Fibroblast of peridontal ligament (primary cell): Measurements from ENCODE around the gene IRAK1BP1.
"Not testable (repeated sequence)": the region's sequence is repeated elsewhere in the genome, so short reads cannot be mapped to it uniquely, and the experiment has no call there.

Experiments
- DNase-seq: peaks from one replicate; pipeline ENCODE4 v3.0.0-alpha.2; 2010; ENCODE audit errors: extremely low read depth

The IRAK1BP1 gene

DNA sequence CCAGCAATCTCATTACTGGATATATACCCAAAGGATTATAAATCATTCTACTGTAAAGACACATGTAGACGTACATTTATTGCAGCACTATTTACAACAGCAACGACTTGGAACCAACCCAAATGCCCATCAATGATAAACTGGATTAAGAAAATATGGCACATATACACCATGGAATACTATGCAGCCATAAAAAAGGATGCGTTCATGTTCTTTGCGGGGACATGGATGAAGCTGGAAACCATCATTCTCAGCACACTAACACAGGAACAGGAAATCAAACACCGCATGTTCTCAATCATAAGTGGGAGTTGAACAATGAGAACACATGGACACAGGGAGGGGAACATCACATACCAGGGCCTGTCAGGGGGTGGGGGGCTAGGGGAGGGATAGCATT is 22.6 kb downstream of the IRAK1BP1 start:
- not testable (repeated sequence) for DNase-seq

DNA sequence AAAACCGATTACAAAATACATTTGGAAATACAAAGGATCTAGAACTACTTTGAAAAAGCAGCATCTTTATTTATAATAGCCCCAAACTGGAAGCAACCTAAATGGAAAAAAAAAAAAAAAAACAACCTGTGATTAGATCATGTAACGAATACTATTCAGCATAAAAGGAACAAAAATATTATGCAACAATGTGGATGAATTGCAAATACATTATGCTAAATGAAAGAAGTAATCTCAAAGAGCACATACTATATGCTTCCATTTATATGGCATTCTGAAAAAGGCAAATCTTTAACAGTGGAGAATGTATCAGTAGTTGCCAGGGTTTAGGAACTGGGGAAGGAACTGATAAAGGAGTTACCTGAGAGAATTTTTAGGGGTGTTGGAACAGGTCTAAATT is 28.9 kb downstream of the IRAK1BP1 start:
- DNase-seq, result no peak

DNA sequence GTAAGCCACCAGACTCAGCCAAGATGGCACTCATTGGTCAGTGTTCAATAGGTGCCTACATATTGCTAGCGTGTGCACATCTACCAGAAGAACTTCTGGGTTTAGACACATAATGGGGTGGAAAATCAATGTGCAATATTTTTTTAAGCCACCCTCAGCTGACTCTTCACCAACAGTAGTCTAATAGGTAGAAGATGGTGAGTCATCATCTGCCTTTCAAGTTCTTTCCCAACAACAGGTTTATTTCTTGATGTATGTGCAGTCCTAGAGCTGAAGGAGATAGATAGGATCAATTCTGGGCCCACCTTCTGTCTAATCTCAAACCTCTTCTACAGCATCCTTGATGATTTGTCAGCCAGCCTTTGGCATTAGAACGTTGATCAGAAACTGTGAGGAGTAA is 41.3 kb downstream of the IRAK1BP1 start:
- no peak for DNase-seq

DNA sequence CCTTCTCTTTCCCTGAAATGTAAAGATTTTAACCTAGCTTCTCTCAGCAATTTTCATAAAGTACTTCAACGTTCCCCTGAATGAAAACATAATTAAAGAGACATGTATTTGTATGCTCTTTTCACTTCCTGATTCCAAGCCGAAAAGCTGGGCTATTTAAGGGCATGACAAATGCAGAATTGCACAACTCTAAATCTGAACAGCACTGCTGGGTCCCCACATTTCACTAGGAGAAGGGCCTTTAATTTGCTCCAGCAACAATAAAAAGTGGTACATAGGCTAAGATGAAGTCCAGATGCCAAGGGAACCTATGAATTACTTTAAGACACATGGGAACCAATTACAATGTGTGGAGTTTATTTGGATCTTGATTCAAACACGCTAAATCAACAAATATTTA is 42.0 kb downstream of the IRAK1BP1 start:
- DNase-seq, result peak; percentile 90

DNA sequence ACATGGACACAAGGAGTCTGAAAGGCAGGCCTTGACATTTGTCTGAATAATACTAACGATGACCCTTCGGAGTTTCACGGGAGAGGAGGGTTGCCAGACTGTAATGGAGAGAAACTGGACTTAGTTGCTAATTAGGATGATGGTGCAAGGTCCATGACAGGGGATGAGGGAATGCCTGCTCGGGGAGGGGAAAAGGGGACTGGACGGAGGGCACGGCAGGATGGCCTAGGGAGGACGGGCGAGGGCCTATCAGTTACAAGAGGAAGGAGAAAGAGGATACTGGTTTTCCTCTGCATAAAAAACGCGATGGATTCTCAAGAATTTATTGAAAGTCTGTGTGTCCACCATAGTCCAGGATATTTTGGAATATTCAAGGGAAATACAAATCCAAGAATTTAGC is 42.7 kb downstream of the IRAK1BP1 start:
- DNase-seq, result no peak

DNA sequence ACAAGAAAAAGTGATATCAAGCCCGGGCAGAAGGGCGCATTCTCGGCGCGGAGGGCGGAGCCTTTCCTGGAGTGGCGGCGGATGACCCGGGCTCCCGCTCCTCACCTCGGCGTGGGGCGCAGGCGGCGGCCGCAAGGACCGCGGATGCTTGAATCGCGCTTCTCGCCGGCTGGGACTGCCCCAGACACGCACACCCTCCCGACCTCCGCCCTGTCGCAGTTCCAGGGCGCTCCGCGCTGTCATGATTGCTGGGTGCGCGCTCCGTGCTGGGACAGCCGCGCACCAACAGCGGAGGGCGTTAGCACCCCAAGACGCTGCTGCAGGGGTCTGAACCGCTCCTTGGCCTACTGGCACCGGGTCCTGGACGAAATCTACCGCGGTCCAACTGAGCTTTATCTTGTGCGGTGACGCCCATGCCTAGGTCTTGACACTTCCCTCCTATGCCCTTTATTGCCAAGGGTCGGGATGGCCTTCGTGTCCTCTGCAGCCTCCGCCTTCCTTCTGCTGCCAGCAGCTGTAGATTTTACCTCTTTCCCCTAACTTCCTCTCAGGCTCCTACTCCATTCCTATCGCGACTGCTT is 43.3 kb downstream of the IRAK1BP1 start:
- DNase-seq, result no peak

DNA sequence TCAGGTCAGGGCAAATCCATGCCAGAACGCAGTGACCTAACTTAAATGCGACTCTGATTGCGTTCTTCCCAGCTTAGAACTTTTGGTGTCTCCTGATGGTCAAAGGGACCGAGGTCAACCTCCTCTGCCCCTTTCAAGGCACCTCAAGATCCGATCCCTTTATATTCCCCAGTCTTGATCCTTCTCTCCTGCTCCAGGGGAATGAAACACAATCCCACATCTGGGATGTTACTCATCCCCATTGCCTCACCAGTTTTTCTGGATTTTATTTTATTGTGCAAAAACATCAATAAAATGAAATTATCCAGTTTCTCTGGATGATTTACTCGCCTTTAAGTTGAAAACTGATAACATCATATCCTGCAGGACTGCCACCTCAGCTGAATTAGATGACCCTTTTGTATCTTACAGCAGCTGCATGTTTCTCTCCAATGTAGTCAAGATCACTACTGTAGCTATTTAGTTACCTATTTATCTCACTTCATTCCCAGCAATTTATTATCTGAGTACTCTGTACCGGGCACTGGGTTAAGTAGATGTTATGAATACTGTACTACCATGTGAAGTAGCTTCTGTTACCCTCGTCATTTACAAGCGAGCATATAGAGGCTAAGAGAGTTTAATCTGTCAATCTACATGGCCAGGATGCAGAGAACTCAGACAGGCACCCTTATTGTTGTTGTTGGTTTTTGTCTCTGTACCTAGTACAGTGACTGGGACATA is 44.0 kb downstream of the IRAK1BP1 start:
- DNase-seq, result peak; percentile 28

DNA sequence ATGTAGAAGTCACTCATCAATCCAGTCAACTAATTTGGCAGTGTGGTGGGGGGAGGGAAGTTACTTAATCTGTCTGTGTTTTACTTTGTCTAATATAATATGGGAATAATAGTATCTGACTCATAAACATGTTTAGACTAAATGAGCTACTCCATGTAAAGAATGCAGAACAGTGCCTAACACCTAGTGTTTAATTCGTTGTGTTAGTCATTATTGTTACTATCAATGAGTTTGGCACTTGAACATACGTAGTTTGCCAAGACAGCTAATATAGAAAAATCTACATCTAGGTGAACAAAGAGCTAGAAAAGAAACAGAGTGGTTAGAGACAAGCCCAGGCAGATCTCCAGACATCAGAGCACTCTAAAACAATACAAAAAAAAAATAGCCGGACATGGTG is 49.1 kb downstream of the IRAK1BP1 start:
- DNase-seq, result no peak

DNA sequence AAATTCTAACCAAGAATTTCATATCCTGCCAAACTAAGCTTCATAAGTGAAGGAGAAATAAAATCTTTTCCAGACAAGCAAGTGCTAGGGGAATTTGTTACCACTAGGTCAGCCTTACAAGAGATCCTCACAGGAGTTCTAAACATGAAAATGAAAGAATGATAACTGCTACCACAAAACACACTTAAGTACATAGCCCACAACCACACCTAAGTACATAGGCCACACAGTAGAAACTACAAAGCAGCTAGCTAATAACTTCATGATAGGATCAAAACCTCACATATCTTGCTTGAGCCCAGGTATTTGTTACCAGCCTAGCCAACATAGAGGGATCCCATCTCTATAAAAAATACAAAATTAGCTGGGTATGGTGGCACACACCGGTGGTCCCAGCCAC is 50.4 kb downstream of the IRAK1BP1 start:
- DNase-seq, result no peak

DNA sequence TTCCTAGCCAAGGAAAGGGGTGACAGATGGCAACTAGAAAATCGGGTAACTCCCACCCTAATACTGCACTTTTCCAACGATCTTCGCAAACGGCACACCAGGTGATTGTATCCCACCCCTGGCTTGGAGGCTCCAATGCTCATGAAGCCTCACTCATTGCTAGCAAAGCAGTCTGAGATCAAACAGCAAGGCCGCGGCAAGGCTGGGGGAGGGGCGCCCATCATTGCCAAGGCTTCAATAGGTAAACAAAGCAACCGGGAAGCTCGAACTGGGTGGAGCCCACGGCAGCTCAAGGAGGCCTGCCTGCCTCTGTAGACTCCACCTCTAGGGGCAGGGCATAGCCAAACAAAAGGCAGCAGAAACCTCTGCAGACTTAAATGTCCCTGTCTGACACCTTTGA is 53.8 kb downstream of the IRAK1BP1 start:
- not testable (repeated sequence) for DNase-seq

DNA sequence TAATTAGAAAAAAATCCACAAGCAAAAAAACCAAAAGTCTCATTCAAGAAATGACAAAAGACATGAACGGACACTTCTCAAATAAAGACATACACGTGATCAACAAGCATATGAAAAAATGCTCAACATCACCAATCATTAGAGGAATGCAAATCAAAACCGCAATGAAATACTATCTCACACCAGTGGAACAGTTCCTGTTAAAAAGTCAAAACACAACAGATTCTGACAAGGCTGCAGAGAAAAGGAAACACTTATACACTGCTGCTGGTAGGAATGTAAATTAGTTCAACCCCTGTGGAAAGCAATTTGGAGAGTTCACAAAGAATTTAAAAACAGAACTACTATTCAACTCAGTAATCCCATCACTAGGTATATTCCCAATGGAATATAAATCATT is 58.0 kb downstream of the IRAK1BP1 start:
- DNase-seq, result no peak

DNA sequence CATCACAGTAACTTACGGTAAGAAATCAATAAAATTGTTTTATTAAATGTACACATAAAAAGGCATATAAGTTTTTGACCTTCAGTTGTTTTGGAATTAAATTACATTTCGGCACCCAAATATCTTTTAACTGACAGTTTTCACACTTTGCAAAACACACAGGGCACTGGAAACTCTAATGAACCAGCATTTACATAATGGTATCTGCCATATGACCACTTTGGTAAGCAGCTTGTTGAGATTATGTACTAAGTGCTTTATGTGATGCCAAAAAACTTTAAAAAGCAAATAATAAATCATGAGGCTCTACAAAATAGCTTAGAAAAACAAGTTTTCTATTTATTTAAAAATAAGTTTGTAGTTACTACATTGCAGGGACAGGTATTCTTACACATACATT is 68.2 kb downstream of the IRAK1BP1 start:
- no peak for DNase-seq

DNA sequence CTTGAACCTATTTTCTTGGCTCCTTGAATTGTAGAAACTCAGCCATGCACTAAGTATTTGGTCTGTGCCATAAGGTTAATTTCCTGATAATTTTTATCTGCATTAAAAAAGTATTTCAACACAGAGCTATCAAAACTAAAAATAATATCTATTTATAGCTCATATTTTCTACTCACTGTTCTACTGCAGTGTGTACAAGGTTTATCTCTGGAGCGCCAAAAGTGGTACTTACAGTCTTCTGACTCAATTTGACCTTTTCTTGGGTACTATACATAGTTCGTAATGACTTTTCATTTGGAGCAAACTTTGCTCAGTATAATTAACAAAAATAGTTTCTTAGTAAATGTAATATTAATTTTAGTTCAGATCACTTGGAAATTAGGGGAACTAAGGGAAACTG is 69.2 kb downstream of the IRAK1BP1 start:
- no peak for DNase-seq

DNA sequence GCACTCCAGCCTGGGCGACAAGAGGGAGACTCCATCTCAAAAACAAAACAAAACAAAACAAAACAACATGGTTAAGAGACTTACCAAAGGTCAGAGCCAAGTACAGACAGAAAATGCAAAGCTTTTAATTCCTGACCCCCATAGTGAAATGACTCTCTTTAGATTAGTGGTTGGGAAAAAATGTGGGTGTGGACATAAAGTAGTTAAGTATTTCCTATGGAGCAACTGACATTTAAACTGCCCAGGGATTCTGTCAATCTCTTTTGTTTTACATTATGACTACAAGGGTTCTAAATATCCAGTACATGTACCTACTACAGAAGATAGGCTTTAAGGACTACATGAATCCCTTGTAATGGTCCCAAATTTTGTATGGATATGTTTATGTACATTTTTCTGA is 75.1 kb downstream of the IRAK1BP1 start:
- peak; percentile 6 for DNase-seq

DNA sequence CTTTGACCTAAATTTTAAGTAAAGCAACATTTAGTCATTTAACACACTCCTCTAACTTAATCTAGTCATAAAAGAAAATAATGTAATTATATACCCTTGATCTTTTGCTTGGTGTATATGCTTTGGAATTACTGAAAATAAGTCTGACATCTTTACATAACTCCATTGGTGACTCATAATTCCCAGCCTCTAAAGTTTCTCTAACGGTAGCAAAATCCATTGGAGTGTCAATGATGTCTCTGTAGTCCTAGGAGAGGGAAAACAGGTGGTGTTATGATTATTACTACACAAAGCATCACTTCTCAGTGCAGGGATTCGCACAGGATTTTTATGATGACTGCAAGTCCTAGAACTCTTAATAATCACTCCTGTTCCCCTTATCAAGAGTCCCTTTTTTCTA is 80.2 kb downstream of the IRAK1BP1 start:
- peak; percentile 27 for DNase-seq

DNA sequence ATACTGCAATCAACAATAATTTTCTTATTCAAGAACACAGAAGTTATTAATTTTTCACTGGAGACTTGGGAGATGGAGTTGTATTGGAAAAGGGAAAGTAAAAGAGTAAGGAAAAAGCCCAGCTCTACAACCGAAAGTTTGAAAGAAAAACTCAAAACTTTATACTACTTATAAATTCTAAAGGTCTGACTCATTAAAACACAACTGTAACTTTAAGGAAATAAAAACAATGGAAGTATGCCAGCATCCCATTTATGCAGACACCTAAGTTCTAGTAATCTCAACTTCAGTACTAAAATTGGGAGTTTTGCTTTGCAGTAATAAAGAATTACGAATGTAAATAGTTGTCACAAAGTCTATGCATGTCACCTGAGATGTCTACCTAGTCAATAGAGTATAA is 80.6 kb downstream of the IRAK1BP1 start:
- peak; percentile 37 for DNase-seq

DNA sequence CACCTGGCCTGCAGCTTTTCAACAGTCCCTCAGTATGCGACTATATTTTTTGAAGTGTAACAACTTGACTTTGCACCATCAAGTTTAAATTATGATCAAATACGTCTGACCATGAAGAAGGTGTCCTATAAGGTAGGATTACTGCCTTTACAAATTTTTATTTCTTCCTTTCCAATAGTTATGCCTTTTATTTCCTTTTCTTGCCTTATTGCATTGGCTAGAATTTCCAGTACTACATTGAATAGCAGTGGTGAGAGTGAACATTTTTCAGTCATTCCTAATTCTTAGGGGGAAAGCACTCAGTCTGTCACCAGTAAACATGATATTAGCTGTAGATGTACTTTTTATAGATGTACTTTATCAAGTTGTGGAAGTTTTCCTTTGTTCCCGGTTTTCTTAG is 81.4 kb downstream of the IRAK1BP1 start:
- DNase-seq, result no peak

DNA sequence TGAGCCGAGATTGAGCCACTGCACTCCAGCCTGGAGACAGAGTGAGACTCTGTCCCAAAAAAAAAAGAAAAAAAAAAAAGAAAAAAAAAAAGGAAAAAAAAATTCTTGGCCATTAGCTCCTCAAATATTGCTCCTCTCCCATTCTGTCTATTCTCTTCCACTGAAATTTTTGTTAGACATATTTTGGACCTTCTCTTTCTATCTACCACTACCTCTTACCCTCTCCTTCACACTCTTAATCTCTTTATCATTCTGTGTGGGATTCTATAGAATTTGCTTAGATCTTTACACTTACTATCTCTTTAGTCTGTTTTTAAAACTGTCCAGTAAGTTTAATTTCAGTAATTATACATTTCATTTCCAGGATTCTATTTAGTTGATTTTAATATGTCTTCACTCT is 85.0 kb downstream of the IRAK1BP1 start:
- DNase-seq, result no peak
